ENCODE results near the gene TPTE2.
"Not testable (repeated sequence)": the region's sequence is repeated elsewhere in the genome, so short reads cannot be mapped to it uniquely, and the experiment has no call there.

The TPTE2 gene

DNA sequence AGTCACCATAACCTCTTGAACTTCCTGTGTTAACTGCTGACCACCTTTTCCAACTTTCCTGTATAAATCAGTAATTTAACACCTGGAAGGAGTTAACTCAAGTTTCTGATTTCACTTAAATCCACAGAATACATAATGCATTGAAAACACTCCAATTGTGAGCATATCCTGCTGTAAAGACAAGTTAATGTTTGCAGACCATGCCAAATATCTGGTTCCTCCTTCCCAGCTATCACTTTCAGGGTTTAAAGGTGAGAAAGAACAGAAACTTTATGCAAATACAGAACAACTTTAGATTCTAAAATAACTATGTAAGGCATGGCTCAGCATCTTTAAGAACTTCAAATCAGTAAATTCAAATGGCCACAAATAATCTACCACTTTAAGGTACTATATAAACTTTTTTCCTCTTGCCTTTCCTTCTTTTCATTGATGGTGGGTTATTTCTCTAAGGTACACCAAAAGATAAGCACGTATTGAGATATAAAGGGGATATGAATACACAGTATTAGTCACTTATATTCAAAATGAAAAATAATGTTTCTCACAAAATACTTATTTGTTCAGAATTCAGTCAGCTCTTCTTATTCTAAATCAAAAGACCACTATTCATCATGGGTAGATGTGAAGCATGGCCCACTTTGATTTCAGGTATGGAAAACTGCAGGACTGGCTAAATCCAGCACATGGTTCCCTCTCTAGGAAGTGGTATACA is 6.6 kb upstream of the TPTE2 start:
- no peak for DNase-seq (ENCODE audit: low read depth in 4 of 4, low spot score in 1 of 4)

GRCh38 chr13:19561585-19561984 is 253 bp upstream of the TPTE2 start:
- DNase-seq (ENCODE audit: low read depth in 4 of 4, low spot score in 1 of 4): no peak

DNA sequence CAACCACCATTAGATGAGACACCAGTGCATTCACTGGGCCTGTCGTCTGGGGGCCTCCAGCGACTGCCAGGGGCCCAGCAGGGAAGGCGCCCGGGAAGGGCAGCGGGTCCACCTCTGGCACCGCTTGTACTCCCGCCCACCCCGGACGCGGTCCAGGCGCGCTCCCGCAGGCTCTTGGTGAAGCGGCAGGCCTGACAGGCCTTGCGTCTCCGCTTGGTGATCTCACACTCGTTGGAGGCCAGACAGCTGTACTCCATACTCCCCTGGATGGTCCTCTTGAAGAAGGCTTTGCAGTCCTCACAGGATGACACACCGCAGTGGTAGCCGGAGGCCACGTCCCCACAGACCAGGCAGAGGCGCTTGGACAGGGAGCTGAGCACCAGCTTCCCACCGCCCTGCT is 660 bp downstream of the TPTE2 start:
- DNase-seq (ENCODE audit: low read depth in 4 of 4, low spot score in 1 of 4): not testable (repeated sequence)

DNA sequence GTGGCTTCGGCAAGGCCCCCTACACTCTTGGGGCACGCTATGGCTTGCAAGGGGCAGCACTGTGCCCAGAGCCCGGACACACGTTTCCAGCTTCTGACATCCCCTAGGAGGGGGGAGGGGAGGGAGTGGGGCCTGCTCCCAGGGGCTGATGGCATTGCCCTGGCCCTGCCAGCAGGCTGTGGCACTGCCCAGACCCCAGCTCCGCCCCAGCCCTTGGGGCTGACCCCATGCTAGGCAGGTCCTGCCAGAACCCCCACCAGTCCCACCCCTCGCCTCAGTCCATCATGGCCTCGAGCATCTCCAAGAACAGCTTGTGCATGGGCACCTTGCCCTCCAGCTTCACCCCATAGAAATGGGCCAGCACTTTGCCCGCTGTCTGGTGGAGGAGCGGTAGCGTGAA is 1.6 kb downstream of the TPTE2 start:
- DNase-seq (ENCODE audit: low read depth in 4 of 4, low spot score in 1 of 4): not testable (repeated sequence)

DNA sequence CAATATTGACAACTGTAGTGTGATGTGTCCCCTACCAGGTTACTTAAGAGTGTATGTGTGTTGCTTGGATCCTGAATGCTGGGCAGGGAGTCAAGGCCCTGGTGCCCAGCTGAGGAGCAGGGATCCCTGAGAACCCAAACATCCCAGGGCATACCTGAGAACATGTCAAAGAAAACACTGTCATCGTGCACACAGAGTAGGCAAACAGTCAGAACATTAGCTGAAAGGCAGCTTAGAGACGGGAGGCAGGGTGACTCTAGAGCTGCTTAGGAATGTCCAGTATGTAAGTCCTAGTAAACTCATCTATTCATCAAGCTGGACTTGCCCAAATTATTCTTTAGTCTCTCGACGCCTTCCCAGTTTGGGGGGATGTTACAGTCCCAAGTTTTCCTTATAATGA is 4.0 kb downstream of the TPTE2 start:
- not testable (repeated sequence) for DNase-seq (ENCODE audit: low read depth in 4 of 4, low spot score in 1 of 4)

DNA sequence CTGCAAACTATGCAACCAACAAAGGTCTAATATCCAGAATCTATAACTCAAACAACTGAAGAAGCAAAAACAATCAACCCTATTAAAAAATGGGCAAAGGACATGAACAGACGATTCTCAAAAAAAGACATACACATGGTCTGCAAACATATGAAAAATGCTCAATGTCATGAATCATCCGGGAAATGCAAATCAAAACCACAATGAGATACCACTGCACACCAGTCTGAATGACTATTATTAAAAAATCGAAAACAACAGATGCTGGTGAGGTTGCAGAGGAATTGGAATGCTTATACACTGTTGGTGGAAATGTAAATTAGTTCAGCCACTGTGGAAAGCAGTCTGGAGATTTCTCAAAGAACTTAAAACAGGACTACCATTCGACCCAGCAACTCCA is 12.1 kb downstream of the TPTE2 start:
- not testable (repeated sequence) for DNase-seq (ENCODE audit: low read depth in 4 of 4, low spot score in 1 of 4)

DNA sequence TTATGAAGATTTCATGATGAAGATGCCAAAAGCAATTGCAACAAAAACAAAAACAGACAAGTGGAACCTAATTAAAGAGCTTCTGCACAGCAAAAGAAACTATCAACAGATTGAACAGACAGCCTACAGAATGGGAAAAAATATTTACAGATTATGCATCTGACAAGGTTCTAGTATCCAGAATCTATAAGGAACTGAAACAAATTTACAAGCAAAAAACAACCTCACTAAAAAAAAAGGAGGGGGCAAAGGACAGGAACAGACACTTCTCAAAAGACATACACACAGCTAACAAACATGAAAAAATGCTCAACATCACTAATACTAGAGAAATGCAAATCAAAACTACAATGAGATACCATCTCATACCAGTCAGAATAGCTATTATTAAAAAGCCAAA is 35.7 kb downstream of the TPTE2 start:
- not testable (repeated sequence) for DNase-seq (ENCODE audit: low read depth in 4 of 4, low spot score in 1 of 4)

DNA sequence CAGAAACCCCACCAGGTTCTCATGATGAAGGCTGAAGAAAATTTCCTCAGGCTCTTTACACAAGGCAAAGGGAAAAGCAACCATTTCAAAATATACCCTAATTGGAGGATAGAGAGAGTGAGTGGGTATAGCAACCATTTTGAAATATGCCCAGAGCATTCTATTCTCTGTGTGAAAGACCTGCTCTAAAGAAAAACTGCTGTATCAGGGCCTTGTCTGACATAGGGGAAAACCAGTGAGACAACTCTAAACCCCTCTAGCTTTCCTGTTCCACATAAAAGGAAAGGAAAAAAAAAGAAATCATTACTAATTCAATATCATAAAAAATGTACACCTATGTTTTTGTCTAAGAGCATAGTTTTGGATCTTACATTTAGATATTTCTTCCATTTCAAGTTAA is 42.3 kb downstream of the TPTE2 start:
- DNase-seq (ENCODE audit: low read depth in 4 of 4, low spot score in 1 of 4): no peak

DNA sequence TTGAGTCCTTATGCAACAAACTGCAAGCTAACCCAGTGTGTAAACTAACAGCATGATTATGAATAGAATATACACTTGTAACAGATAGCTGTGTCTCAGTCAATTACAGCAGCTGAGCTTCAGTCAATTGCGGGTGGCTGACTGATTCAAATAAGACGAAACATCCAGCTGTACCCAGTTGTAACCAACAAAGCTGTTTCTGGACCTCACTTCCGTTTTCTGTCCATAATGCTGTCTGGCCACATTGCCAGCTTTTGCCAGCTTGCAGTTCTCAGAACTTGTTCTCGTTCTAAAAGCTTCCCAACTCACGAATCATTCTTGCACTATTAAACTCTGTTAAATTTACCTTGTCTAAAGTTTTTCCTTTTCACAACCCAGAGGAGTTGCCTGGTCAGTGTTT is 53.7 kb downstream of the TPTE2 start:
- not testable (repeated sequence) for DNase-seq (ENCODE audit: low read depth in 4 of 4, low spot score in 1 of 4)

GRCh38 chr13:19460126-19460525 is 101.2 kb downstream of the TPTE2 start:
- not testable (repeated sequence) for DNase-seq (ENCODE audit: low read depth in 4 of 4, low spot score in 1 of 4)

GRCh38 chr13:19439056-19439686 is 122.2 kb downstream of the TPTE2 start:
- DNase-seq (ENCODE audit: low read depth in 4 of 4, low spot score in 1 of 4): peak in 1 of 4 experiments; percentile 0

GRCh38 chr13:19437780-19438179 is 123.6 kb downstream of the TPTE2 start:
- DNase-seq (ENCODE audit: low read depth in 4 of 4, low spot score in 1 of 4): not testable (repeated sequence)

DNA sequence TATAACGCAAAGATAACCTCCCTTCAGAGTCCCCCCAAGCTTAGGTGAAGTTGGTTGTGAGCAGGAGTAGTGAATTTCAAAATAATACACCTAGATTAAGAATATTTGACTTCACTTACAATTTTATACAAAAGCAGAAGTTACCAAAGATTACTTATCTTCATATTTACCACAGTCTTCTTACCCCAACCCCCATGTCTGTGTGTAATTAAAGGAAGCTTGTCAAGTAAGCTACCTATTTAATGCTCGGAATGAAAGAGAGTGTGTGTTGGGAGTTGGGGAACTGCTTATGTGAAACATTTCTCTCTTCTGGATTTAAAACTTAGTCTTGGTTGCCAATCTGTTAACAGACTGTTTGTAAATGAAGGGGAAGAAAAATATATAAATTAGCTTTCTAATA is 139.1 kb downstream of the TPTE2 start:
- DNase-seq (ENCODE audit: low read depth in 4 of 4, low spot score in 1 of 4): not testable (repeated sequence)

- DNase-seq (ENCODE audit: low read depth in 4 of 4, low spot score in 1 of 4): not testable (repeated sequence)
Observed at GRCh38 chr13:19412494-19412893, 148.8 kb downstream of the TPTE2 start.

DNA sequence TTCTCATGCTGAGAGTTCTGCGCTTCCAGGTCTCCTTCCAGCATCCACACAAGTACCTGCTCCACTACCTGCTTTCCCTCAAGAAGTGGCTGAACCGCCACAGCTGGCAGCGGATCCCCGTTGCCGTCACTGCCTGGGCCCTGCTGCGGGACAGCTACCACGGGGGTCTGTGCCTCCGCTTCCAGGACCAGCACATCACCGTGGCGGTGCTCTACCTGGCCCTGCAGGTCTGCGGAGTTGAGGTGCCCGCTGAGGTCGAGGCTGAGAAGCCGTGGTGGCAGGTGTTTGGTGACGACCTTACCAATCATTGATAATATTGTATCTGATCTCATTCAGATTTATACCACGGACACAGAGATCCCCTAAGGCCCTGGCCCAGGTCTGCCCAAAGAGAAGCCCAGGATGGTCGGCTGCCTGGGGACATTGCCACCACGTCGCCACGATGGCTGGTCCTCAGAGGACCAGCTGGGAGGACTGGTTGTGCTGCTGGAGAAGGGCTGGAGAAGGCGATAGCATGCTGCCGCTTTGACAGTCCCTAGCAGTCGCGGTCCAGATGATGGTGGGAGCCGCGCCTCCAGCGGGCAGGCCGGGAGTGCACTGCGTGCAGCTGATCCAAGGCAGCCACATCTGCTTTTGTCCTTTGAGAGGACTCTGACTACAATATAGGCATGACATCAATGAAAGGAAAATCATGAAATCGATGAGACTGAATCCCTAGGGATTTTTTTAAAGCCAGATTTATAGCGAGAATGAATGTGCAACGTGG is 178.4 kb downstream of the TPTE2 start:
- DNase-seq (ENCODE audit: low read depth in 4 of 4, low spot score in 1 of 4): not testable (repeated sequence)

DNA sequence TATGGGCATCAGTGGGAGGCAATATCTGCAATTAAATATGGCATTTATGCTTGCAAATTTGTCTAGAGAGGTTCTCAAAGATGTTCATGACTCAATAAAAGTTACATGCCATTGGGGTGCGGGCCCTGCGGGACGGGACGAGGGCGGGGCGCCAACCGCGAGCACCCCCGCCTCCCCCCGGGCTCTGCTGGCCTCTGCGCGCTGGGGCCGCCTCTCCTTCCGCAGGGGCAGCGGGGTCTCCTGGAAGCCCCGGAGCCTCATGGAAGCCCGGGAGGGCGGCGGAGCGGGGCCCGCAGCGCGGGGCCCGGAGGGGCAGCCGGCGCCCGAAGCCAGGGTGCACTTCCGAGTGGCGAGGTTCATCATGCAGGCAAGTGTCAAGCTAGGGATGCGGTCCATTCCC is 179.2 kb downstream of the TPTE2 start:
- DNase-seq (ENCODE audit: low read depth in 4 of 4, low spot score in 1 of 4): no peak

Data from stimulated activated CD4-positive, alpha-beta T cell treated with anti-CD3 and anti-CD28 coated beads, Interleukin-1b, Interleukin-23, amount 100 ng/mL, for 24 hours (primary cell).